NCI-H524 (cell line): ENCODE measurements around the gene NFAT5.
A peak's percentile ranks its signal among the peaks of the same experiment; 100 is the strongest.
"Not testable (repeated sequence)": the region's sequence is repeated elsewhere in the genome, so short reads cannot be mapped to it uniquely, and the experiment has no call there.

ENCODE experiments used
- DNase-seq, 2 experiments: peaks; one replicate each; lab custom pipeline; 2025; lab: John Stamatoyannopoulos, UW

The NFAT5 gene

DNA sequence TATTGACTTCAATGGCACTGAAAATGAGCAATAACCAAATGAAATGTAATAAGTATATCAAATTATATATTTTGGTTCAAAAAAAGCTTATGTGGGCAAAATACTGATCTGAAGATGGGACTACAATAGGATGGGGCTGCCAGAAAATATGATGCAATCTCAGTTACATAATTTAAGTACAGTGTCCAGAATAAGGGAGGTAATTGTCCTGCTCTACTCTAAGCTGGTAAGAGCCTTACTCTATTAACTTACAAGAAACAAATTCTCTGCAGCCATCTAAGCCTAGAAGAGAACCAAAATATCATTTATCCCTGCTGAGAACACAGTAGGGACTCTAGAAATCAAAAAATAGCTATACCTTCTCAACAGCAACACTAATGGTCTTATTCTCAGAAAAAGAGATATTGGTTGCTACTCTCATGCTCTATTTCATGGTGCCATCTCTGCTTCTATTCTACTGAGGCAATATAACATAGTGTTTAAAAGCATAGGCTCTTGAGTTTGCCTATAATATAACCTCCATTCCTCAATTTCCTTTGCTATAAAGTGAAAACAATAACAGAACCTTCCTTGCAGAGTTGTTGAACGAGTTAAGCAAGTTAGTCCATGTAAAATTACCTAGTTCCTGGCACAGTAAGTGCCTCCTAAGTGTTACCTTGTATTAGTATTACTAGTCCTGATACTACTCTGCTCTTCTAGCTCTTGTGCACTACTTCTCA lies 140.6 kb downstream of the NFAT5 start:
- no peak for DNase-seq

DNA sequence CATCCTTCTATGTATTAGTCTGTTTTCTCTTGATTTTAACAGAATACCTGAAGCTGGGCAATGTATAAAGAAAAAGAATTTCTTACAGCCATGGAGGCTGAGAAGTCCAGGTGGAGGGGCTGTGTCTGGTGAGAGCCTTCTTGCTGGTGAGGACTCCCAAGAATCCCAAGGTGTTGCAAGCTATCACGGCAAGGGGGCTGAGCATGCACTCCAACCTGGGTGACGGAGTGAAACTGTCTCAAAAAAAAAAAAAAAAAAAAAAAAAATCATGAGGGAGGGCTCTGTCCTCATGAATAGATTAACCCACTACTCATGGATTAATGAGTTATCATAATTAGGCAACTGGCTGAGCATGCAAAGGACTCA lies 141.2 kb downstream of the NFAT5 start:
- DNase-seq = no peak

DNA sequence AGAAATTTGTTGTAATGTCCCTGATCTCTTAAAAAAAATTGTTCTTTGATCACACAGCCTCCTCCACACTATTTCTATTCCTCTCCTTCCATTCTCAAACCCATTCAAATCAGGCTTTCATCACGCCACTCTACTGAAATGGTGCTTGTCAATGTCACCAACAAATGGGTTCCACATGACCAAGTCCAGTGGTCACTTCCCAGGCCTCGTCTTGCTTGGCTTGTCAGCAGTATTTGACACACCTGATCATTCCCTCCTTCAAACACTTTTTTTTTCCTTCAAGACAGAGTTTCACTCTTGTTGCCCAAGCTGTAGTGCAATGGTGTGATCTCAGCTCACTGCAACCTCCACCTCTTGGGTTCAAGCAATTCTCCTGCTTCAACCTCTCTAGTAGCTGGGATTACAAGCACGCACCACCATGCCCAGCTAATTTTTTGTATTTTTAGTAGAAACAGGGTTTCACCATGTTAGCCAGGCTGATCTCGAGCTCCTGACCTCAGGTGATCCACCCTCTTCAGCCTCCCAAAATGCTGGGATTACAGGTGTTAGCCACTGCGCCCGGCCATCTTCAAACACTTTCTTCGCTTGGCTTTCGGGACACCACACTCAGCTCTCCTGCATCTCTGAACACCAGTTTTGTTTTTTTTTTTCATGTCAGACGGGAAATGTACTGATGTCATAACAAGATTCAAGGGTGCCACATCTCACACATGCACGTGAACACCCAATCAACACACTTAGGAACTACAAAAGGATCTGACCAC lies 142.3 kb downstream of the NFAT5 start:
- no peak for DNase-seq

DNA sequence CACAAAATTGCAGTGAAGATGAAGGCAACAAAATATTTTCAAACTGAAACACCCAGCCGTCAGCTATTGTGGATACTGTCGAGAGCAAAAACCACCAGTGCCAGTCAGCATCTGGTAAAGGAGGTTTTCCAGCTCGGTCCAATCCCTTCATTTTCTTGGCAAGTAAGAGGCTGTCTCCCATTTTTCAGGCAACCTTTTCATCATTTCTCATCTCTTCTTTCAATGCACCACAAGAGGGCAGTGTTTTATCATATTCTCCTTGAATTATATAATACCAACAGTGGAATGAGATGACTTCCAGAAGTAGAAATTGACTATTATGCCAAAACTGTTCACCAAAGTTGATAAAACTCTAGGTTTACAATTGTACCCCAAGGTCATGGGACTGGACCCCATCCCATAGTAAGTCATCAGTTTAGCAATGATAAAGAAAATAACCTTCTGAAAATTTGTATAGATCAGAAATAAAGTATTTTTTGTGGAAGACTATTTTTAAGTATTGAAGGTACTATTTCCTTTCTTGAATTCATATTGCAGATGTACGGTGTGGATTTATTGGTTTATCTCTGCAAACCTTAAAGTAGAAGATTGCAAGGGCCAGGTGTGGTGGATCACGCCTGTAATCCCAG lies 143.8 kb downstream of the NFAT5 start:
- peak; percentile 39 to 75 for DNase-seq

DNA sequence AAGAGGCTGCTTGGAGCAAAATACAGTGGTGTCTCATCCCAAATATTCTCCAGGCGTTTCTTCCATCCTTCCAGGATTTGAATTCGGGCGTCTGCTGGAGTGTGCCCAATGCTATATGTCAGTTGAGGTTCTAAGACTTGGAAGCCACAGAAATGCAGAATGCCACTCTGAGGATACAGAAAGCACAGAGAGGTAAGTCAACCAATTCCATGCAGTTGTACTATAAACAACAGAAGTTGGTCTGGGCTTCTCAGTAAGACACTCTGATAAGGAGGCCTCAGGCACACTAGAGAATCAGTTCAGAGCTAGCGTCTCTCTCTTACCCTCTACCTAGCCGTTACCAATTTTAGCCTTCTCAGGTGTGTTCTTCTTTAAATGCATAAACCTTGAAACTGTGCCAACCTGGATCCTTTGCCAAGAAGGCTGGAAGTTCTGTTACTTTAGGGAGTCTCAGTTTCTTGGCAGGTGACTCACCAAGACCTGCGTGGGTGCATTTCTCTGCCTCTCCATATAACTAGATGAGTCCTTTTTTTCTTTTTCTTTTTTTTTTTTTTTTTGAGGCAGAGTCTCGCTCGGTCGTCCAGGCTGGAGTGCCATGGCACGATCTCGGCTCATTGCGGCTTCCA lies 145.5 kb downstream of the NFAT5 start:
- DNase-seq = no peak

DNA sequence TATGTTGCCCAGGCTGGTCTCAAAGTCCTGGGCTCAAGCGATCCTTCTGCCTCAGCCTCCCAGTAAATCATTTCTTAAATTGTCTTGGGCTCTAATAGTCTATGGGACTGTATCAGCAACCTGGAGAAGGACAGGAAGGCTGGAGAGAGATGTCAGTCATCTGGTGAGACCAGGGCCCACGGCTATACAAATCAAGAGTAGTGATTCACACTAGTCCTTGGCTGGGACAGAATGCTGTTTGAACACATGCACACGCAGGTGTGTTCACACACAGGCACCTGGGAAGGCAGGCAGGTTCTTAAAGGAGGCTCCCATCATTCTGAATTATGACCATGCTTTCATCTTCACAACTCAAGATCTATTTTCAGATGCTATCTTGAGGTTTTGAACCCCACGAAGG lies 146.5 kb downstream of the NFAT5 start:
- DNase-seq = no peak

DNA sequence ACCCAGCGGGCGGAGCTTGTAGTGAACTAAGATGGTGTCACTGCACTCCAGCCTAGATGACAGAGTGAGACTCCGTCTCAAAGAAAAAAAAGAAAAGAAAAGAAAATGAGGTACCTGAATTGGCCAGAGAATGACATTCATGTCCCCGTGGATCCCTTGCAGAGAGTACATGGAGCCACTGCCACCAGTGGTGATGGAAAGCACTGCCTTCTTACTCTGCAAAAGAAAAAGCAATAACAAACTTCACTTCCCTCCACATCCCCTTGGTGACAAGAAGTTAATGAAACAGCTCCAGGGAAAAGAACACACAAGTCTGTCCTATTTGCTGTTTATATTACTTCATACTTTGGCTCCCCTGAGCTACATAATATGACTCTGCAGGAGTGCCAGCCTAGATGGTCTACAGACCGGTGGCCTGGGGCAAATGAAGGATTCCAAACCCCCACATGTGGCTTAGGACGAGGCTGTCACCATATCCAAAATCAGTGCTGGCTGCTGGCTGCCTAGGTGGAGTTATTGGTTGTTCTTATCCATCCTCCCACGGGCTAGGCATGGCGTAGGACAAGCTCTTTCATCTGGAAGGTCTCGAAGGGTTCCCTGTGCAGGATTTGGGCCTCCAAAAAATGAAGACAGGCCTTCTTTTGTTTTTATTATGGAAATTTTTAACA lies 147.3 kb downstream of the NFAT5 start:
- DNase-seq = no peak

DNA sequence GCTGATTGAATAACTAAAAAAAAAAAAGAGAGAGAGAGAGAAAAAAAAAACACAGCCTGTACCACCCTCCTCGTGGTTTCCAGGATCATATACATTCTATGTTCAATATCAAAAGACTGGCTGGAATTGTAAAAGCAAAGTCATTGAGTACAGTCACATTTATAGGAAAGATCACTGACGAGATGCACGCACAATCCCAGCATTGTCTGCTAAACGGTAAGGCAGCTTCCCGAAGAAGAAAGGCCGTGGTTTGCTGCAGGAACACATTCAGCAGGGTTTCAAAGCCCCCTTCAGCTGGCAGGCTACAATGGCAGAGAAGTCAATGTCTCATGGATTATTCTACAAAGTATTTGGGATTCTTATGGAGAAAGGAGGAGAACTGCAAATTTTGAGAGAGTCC lies 151.3 kb downstream of the NFAT5 start:
- DNase-seq = no peak

DNA sequence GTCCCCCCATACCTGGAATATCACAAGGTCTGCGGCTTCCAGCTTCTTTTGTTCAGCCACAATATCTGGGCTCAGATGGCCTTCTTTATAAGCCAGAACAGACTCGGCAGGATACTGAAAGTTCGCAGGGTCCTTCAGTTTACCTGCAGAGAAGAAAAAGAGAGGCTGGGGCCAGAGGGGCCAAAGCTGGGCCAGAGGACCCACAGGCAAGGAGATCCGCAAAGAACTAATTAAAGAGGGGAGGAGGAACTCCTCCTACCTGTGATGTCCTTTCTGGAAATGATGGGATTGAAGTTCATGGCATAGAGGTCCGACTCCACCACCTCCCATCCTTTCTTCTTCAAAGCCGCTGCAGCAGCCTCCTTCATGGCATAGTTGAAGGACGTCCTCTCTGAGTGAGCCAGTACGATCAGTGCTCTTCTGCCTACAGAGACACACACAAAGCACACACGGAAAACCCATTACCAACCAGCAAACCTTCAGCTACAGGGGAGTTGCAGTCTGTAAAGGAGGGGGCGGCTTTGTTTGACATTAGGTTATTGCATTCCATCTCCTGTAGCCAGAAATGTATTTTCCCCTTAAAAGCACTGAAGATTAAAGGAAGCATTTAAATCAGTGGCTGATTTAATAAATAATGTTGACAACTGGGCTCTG lies 152.5 kb downstream of the NFAT5 start:
- no peak for DNase-seq

DNA sequence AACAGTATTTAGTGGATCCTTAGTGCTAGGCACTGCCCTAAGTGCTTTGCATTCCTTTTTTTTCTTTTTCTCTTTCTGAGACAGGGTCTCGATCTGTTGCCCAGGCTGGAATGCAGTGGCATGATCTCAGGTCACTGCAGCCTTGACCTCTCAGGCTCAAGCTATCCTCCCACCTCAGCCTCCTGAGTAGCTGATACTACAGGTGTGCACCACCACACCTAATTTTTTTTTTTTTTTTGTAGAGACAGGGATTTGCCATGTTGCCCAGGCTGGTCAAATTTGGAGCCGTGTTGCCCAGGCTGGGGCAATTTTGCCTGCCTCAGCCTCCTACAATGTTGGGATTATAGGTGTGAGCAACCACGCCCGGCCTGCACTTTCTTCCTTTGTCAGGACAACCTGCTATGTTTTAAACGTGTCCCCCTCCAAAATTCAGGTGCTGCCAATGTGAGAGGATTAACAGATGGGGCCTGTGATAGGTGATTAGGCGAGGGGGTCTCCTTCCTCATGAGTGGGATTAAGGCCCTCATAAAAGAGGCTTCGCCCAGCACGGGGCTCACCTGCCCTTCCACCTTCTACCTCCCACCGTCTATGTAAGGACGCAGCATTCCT lies 155.2 kb downstream of the NFAT5 start:
- no peak for DNase-seq

DNA sequence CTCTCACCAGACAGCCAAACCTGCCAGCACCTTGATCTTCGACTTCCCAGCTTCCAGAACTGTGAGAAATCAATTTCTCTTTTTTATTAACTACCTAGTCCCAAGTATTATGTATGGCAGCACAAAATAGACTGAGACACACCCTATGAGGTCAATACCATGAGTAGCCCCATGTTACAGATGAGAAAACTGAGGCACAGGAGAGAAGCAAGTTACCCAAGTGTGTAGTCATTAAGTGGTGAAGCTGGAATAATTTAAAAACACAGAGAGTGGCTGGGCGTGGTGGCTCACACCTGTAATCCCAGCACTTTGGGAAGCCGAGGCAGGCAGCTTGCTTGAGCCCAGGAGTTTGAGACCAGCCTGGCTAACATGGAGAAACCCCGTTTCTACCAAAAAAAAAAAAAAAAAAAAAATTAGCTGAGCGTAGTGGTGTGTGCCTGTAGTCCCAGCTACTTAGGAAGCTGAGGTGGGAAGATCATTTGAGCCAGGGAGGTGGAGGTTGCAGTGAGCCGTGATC lies 155.7 kb downstream of the NFAT5 start:
- no peak for DNase-seq

DNA sequence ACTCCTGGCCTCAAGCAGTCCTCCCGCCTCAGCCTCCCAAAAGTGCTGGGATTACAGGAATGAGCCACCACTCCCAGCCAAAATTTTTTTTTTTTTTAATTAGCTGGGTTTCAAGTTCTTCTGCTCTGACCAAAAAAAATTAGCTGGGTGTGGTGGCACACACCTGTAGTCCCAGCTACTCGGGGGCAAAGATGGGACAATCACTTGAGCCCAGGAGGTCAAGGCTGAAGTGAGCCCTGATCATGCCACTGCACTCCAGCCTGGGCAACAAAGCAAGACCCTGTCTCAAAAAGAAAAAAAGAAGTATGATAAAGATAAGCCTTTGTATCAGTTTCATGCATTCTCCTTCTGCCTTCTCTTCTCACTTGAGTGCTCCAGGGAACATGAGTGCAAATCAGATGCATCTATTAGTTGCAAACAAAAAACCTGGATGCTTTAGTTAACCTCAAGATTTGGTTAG lies 158.7 kb downstream of the NFAT5 start:
- DNase-seq = no peak

DNA sequence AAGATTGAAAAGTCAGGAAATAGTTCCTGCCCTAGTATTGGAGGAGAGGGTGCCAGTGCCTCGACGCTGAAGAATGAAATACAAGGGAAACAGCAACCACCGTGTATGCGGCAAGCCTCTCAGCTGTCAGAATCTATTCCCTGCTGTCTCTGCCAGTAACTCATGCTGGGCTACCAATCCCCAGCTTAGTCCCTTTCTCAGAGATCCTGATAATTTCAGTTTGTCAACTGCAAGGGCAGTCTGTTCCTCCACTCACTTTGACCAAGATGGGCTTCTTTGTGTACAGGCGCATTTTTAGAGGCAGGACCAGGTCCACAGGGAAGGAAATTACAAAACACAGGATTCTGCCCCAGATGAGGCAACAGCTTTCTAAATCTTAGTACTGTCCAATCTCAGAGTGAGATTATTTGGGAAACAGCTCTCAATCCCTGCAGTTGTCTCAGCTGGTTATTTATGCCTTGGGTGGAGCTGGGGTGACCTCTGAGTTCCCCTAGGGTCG lies 159.3 kb downstream of the NFAT5 start:
- no peak for DNase-seq

DNA sequence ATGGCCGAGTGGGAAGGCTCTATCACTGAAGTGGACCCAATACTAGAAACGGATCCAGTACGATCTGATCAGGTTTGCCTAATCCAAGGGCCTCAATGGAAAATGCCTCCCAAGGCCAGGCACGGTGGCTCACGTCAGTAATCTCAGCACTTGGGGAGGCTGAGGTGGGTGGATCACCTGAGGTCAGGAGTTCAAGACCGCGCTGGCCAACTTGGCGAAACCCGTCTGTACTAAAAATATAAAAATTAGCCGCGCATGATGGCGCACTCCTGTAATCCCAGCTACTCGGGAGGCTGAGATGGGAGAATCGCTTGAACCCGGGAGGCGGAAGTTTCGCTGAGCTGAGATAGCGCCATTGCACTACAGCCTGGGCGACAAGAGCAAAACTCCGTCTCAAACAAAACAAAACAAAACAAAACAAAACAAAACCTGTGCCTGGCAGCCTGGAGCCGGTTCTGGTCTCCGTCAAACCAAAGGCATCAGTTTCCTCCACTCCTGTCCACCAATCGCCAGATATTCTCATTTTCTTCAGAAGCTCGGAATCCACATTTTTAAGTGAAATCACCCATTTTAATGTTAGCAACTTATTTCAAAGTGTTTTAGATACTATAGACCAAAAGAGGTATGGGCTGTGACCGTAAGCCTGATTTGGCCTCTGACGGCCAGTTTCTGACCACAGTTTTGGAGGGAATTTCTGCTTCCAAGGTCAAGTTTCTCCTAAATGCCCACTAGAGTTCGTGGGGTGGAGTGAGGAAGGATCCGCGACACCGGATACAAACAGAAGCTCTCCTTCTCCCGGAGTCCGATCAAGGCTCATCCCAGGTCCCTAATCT lies 159.9 kb downstream of the NFAT5 start:
- no peak for DNase-seq

DNA sequence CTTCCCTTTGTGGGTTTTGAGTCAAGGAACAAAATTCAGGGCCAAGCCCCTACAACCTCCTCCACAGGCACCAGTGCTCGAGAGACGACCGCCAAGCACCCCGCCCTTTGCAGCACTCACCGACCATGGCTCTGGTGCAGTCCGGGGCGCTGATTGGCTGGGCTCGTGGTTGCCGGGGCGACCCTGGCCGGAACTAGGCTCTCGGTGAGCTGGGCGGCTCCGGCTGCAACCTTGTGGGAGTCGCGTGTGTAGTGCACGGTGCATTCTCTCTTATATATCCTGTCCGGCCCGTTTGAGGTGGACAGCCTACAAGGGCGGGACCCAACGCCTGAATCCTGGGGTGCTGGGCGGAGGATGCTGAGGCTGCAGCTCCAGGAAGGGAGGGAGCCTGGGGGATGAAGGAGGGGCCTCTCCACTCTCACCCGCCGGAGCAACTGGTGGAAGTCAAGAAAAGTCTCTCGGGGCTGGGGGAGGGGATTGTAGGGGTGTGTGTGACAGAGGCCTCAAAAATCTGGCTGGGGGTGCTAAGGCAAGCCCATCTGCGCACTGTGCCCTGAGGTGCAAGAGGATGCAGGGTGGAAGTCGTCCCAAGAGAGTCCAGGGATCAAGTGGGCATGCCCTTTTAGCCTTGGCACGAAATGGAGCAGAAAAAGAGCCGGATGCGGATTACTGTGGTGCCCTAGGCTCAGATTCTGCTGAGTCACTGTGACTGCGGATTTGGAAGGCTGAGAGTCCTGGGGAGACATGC lies 160.7 kb downstream of the NFAT5 start, which contains the start of gene NQO1:
NQO1 (minus strand) TSS at position 248 of the 748 bp plus-strand sequence; CDS start at position 127, 121 bp downstream.
- DNase-seq = peak; percentile 93 to 94

DNA sequence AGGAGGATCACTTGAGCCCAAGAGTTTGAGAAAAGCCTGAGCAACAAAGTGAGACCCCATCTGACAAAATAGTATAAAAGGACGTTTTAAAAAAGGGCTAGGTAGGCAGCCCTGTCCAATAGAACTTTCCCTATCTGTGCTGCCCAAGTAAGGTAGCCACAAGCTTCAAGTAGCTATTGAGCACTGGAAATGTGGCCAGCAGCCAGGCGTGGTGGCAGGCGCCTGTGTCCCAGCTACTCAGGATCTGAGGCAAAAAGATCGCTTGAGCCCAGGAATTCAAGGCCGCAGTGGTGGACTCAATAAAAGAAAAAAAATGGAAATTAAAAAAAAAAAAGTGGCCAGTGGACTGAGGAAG lies 162.1 kb downstream of the NFAT5 start:
- DNase-seq = no peak

DNA sequence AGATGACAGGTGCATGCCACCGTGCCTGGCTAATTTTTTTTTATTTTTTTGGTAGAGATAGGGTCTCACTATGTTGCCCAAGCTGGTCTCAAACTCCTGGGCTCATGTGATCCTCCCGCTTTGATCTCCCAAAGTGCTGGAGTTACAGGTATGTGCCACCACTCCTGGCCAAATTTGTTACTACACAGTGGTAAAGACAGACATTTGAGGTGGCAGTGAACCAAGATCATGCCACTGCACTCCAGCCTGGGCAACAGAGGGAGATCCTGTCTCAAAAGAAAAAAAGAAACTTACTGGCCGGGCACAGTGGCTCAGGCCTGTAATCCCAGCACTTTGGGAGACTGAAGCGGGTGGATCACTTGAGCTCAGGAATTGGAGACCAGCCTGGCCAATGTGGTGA lies 163.3 kb downstream of the NFAT5 start:
- not testable (repeated sequence) for DNase-seq

DNA sequence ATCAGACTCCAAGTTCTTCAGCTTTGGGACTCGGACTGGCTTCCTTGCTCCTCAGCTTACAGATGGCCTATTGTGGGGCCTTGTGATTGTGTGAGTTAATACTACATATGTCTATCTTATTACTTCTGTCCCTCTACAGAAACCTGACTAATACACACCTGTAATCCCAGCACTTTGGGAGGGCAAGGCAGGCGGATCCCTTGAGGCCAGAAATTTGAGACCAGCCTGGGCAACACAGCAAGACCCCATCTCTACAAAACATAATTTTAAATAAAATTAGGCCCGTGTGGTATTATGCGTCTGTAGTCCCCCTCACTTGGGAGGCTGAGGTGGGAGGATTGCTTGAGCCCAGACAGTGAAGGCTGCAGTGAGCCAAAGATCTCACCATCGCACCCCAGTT lies 165.5 kb downstream of the NFAT5 start:
- DNase-seq = not testable (repeated sequence)

DNA sequence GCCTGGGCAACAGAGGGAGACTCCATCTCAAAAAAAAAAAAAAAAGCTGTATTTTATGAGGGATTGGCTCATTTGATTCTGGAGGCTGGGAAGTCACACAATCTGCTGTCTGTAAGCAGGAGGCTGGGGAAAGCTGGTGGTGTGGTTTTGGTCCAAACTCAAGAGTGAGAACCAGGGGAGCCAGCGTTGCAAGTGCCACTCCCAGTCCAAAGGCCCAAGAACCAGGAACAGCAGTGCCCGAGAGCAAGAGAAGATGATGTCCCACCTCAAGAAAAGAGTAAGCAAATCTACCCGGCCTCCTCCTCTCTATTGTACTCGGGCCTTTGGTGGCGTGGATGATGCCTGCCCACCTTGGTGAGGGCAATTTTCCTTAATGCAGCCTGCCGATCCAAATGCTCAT lies 166.3 kb downstream of the NFAT5 start:
- DNase-seq = no peak
